Esophagus squamous epithelium (tissue), 5 donors: ENCODE results near the gene SORCS1. TPM values are rescaled to one million over a fixed set of nuclear protein-coding genes. Genes with fewer than 3 reads are reported as not detected.

Source experiments
- DNase-seq: peaks from one replicate; lab custom pipeline; 2025; lab: John Stamatoyannopoulos, UW
- H3K27ac ChIP-seq, 4 donors: fragments of 200-600 bp; sonication (generic); one replicate each; pipeline ENCODE4 v1.5.1; 2016 to 2019; ENCODE audit warnings: mild to moderate bottlenecking in 1 of 4
- H3K27me3 ChIP-seq, 4 donors: fragments of 200-600 bp; sonication (generic); 1 replicate in 3 of 4; 2 replicates in 1 of 4; pipeline versions ENCODE4 v1.5.1 to v1.6.0; 2017 to 2021; ENCODE audit warnings: antibody characterized with exemption in 1 of 4
- H3K36me3 ChIP-seq, 3 donors: fragments of 200-600 bp; sonication (generic); one replicate each; pipeline ENCODE4 v1.5.1; 2016 to 2019
- H3K4me1 ChIP-seq, 3 donors: fragments of 200-600 bp; sonication (generic); one replicate each; pipeline ENCODE4 v1.5.1; 2017 to 2019
- H3K4me3 ChIP-seq, 4 donors: fragments of 200-600 bp; sonication (generic); 1 replicate in 3 of 4; 2 replicates in 1 of 4; pipeline ENCODE4 v1.5.1; 2016 to 2019; ENCODE audit warnings: mild to moderate bottlenecking in 2 of 4, moderate library complexity in 1 of 4
- H3K9me3 ChIP-seq, 3 donors: fragments of 200-600 bp; sonication (generic); one replicate each; pipeline ENCODE4 v1.5.1; 2016 to 2019
- CTCF ChIP-seq, 6 experiments: fragments of 450-650 bp in 4 of 6; fragments of 200-600 bp in 2 of 6; sonication (generic) in 2 of 6; IDR thresholded peaks; one replicate each; pipeline ENCODE4 v1.5.1; 2016 to 2019; ENCODE audit warnings: antibody characterized with exemption in 6 of 6, mild to moderate bottlenecking in 4 of 6, moderate library complexity in 4 of 6
- POLR2A ChIP-seq, 4 donors: fragments of 450-650 bp; IDR thresholded peaks; one replicate each; pipeline ENCODE4 v1.6.1; 2017; ENCODE audit warnings: antibody characterized with exemption in 4 of 4, mild to moderate bottlenecking in 4 of 4, moderate library complexity in 3 of 4
- WGBS, 2 donors: methylation state at CpG; one replicate each; pipeline ENCODE4 v1.1.5; 2018; 5-methylcytosine and 5-hydroxymethylcytosine counted together
- intact Hi-C: fragments of 100-400 bp; cut with DNase I; formaldehyde crosslinking; loops from one replicate; pipeline ENCODE4 v1.15.0; 2022
- total RNA-seq, 4 donors: library from RNA; depleted of rRNA; stranded (reverse); fragments of >200 nt; gene quantifications; one replicate each; pipeline ENCODE4 v1.1.0, GENCODE V29; 2016
- donor health status: DM: yes; HTN: yes; CAD: no.

SORCS1 gene
- total RNA-seq, 4 donors from 2014 or later = 0.88 to 4.8 (median 1.4) TPM; not detected in 1

DNA sequence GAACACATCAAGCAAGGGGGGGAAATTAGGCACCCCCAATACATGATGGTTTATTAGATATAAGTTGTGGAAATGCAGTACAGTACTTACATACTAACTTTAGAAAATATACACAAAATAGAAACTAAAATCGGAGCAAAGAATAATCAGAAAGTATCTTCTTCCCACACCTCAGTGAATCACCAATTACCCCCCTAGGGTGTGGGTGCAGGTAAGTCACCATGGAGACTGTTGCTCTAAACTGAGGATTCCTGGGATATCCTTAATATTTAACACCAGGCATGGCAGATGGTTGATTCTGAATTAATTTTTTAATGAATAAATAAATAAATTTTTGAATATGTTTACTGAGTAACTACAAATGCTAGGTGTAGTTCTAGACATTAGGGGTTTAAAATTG, 424.4 kb downstream of the SORCS1 start:
- H3K4me1 ChIP-seq = no peaks in the 10 kb centered on the region
- no peaks in the 10 kb centered on the region for H3K36me3 ChIP-seq
- no peak overlapping the region for H3K27ac ChIP-seq
- H3K27me3 ChIP-seq = no peaks in the 10 kb centered on the region
- TF ChIP-seq POLR2A (IDR thresholded peaks at IDR 0.05) (no peak), CTCF (IDR thresholded peaks at IDR 0.05) (no peak)
- no peak for DNase-seq
- 83 to 97% methylated on average over 1 of the region's 1 CpG for WGBS, 2 donors
- no peaks in the 10 kb centered on the region for H3K9me3 ChIP-seq
- intact Hi-C loops = no loop called here
- no peak overlapping the region for H3K4me3 ChIP-seq

GRCh38 chr10:106734220-106734619, 430.3 kb downstream of the SORCS1 start:
- H3K9me3 ChIP-seq = no peaks in the 10 kb centered on the region
- TF ChIP-seq CTCF (IDR thresholded peaks at IDR 0.05) (no peak), POLR2A (IDR thresholded peaks at IDR 0.05) (no peak)
- H3K27ac ChIP-seq = no peak overlapping the region
- no peak for DNase-seq
- H3K36me3 ChIP-seq = no peaks in the 10 kb centered on the region
- intact Hi-C loops = no loop called here
- H3K27me3 ChIP-seq = no peaks in the 10 kb centered on the region
- H3K4me3 ChIP-seq = no peak overlapping the region
- H3K4me1 ChIP-seq = no peaks in the 10 kb centered on the region

DNA sequence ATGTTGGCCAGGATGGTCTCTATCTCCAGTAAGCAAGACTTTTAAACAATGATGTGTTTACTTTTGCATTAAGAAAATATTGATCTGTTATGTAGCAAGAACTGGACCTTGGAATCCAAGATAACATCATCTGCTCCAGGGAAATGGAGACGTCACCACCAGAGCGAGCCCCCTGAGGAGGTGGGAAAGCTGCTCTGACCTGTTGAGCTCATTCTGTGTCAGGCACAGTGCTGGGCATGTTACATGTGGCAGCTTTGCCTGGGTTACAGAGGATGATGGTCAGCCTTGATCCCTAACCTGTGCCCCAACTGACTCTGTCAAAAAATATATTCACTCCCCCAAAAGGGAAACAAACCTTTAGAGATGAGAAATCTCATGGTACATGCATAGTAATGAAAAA, 436.3 kb downstream of the SORCS1 start:
- no peak overlapping the region for H3K4me3 ChIP-seq
- 60% methylated on average over 2 of the region's 2 CpGs; no CpG with 5 or more reads in 1 of the 2 donors for WGBS, 2 donors

DNA sequence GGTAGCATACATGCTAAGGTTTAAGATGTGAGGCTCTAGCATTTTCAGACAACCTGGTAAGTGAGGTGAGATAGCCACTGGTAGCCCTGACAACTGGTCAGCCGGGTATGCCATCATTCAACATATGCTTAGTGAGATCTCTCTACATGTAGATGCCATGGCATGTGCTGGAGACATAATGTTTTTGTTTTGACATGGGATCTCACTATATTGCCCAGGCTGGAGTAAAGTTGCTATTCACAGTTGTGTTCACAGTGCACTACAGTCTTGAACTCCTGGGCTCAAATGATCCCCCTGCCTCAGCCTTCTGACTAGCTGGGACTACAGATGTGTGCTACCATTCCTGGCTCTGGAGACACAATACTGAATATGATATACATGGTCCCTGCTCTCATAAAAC, 437.3 kb downstream of the SORCS1 start:
- no peak for DNase-seq
- WGBS, 2 donors = 78 to 86% methylated on average over 1 of the region's 1 CpG
- intact Hi-C loops = no loop called here

More for the DNA sequence above, 436.3 kb downstream of the SORCS1 start:
- H3K27ac ChIP-seq = no peak overlapping the region
- H3K27me3 ChIP-seq = no peaks in the 10 kb centered on the region
- TF ChIP-seq CTCF (IDR thresholded peaks at IDR 0.05) (no peak), POLR2A (IDR thresholded peaks at IDR 0.05) (no peak)
- intact Hi-C loops = no loop called here
- H3K9me3 ChIP-seq = no peaks in the 10 kb centered on the region
- H3K36me3 ChIP-seq = no peaks in the 10 kb centered on the region
- H3K4me1 ChIP-seq = no peaks in the 10 kb centered on the region
- no peak for DNase-seq

DNA sequence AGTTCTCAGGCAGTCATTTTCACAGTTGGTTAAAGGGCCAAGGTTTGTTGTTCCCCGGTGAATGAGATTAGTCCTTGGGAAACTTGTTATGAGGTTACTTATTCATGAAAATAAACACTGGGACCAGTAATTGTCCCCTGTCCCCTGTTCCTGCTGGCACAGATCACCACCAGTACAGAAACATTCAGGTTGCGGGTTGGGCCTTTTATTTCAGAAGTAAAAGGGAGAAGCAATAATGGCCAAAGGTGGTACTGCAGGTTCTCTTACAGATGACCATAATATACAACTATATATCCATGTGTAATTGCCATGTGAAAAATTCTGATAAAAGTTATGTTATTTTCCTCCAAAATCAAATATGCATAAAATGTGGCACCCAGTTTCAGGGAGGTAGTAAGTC, 442.0 kb downstream of the SORCS1 start:
- Histone ChIP-seq H3K4me3 (no peak overlapping the region), H3K36me3 (no peaks in the 10 kb centered on the region), H3K27ac (no peak overlapping the region), H3K9me3 (no peaks in the 10 kb centered on the region), H3K27me3 (no peaks in the 10 kb centered on the region), H3K4me1 (no peaks in the 10 kb centered on the region)
- intact Hi-C loops = no loop called here
- TF ChIP-seq CTCF (IDR thresholded peaks at IDR 0.05) = peak in 1 of 6 experiments; percentile 21
- no peak for TF ChIP-seq POLR2A (IDR thresholded peaks at IDR 0.05)
- no peak for DNase-seq
- 81 to 89% methylated on average over 2 of the region's 2 CpGs for WGBS, 2 donors

More for the DNA sequence above, 437.3 kb downstream of the SORCS1 start:
- Histone ChIP-seq H3K4me1 (no peaks in the 10 kb centered on the region), H3K27me3 (no peaks in the 10 kb centered on the region), H3K4me3 (no peak overlapping the region), H3K9me3 (no peaks in the 10 kb centered on the region), H3K27ac (no peak overlapping the region), H3K36me3 (no peaks in the 10 kb centered on the region)
- TF ChIP-seq POLR2A (IDR thresholded peaks at IDR 0.05) (no peak), CTCF (IDR thresholded peaks at IDR 0.05) (no peak)
